ENCODE data around the gene TYW1B.
"Not testable (repeated sequence)": the region's sequence is repeated elsewhere in the genome, so short reads cannot be mapped to it uniquely, and the experiment has no call there.

Gene TYW1B

DNA sequence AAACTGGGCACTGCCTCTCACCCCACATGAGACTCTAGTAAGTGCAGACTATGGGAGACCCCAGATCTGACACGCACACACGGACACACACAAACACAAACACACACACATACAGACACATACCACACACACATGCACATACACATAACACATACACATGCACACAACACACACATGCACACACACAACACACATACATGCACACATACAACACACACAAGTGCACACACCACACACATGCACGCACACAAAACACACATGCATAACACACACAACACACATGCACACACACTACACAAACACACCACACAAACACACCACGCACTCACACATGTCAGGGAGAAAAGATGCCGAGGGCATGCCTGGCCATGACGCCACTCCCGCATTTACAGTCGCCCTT is 205.5 kb downstream of the TYW1B start:
- no peak for FAIRE-seq

GRCh38 chr7:72621761-72622187 is 206.2 kb downstream of the TYW1B start:
- FAIRE-seq = peak; percentile 97

DNA sequence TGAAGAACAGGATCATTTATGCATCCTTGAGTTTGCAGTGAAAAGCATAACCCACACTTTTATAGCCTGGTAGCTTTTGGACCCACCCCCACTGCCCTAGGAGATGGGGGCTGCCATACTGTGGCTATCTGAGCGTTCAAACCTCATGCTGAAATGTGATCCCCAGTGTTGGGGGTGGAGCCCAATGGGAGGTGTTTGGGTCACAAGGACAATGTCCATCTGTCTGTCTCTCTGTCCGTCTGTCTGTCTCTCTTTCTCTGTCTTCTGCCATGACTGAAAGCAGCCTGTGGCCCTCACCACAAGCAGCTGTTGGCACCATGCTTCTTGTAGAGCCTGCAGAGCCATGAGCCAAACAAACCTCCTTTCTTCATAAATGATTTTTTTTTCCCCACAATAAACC is 207.1 kb downstream of the TYW1B start:
- not testable (repeated sequence) for FAIRE-seq

DNA sequence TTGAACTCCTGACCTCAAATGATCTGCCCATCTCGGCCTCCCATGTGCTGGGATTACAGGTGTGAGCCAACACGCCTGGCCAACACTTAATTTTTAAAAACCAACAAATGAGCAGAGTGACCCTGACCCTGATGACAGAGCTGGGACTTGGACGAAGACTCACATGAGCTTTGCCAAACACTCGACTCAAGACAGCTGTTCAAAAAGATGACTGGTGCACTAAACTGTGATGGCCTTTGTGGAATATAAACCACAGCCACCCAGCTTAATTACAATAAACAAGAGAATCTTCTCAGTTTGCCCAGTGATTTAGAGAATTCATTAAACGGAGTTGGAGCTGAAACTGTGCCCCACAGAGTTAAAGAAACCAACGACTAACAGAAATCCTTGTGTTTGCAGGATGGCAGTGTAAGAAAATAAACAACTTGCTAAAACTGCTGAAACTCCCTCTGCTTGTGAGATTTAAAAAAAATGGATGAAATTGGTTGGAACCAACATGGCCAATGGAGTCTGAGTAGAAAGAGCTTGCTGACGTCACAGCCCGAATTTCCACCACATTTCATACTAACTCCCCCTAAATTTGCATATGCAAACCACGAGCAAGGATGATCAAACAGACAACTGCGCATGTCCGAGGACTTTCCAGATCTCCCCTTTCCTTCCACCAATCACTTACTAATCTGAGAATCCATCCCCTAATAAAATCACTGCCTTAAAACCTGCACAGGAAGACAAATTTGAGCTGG is 209.4 kb downstream of the TYW1B start:
- FAIRE-seq = not testable (repeated sequence)

- FAIRE-seq = not testable (repeated sequence)
Observed at GRCh38 chr7:72609761-72610160, 218.2 kb downstream of the TYW1B start.

DNA sequence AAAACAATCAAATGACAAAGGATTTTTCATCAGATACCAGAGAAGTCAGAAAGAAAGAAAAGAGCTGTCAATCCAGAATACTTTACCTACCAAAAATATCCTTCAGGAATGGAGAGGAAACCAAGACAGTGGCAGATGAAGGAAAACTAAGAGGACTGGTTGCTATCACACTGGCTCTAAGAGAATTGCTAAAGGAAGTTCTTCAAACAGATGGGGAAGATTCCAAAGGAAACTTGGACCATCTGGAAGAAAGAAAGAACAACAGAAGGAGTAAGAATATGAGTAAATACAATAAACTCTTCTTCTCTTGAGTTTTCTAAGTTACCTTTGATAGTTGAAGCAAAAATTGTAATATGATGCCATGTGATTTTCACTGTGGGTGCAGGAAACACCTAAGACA is 220.0 kb downstream of the TYW1B start:
- FAIRE-seq = not testable (repeated sequence)

- FAIRE-seq = not testable (repeated sequence)
Observed at GRCh38 chr7:72605863-72606431, 222.1 kb downstream of the TYW1B start.

DNA sequence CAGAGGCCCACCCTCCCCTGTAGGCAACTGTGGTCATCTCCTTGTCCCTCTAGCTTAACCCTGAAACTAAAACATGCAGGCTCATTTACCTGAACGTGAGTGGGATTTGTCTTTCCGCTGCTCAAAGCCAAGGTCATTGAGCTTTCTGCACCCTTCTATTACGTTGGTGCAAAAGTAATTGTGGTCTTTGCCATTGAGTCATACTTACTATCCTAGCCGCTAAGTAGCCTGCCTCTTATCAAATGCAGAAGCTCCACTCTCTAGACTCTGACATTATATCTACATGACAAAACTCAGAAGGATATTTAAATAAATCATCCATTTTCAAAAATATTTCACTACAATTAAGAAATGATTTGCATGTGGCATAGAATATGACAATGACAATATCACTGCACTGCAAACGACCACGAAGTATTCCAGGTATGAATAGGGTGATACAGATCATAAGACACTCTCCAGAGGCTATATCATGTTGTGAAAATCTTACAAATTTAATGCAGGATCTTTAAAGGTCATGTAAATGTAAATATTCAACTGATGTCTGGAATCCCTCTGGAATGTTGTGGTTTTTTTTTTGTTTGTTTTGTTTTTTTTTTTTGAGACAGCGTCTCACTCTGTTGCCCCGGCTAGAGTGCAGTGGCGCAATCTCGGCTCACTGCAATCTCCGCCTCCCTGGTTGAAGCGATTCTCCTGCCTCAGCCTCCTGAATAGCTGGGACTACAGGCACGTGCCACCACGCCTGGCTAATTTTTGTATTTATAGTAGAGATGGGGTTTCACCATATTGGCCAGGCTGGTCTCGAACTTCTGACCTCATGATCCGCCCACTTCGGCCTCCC is 223.0 kb downstream of the TYW1B start:
- not testable (repeated sequence) for FAIRE-seq

DNA sequence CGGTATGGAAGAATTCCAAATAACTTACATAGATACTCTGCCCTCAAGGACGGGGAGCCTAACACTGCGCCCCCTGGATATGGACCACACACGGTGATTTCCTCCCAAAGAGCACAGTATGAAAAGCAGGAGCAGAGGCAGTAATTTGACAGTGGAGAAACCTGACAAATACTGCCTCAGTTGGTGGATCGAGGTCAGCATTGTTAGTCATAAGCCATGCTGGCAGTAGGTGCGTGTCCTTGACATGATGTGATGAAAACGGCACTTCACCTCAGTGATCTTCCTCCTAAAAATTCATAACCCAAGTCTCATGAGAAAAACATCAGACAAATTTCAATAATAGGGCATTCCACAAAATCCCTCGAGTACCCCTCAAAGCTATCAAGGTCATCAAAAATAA is 224.5 kb downstream of the TYW1B start:
- FAIRE-seq = not testable (repeated sequence)

DNA sequence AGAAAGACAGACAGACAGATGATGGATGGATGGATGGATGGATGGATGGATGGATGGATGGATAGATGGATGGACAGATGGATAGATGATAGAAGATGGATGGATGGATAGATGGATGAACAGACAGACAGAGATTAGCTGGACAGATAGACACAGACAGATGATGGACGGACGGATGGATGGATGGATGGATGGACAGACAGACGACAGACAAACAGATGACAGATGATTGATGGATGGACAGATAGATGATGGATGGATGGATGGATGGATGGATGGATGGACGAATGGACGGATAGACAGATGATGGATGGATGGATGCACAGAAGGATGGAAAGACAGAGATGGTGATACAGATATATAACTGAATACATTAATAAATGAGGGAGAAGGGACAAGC is 224.9 kb downstream of the TYW1B start:
- FAIRE-seq = no peak

DNA sequence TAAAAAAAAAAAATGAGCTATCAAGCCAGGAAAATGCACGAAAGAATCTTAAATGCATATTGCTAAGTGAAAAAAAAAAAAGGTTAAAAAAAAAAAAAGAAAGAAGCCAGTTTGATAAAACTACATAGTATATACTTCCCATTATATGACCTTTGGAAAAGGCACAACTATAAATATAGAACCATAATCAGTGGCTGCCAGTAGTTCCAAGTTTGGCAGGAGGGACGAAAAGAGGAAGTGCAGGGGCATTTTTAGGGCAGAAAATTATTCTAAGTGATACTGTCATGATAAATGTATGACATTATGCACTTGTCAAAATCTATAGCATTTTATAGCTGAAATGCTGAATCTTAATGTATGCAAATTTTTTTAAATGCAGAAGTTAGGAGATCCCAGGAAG is 226.3 kb downstream of the TYW1B start:
- not testable (repeated sequence) for FAIRE-seq

GRCh38 chr7:72590023-72590422 is 238.0 kb downstream of the TYW1B start:
- FAIRE-seq = not testable (repeated sequence)

DNA sequence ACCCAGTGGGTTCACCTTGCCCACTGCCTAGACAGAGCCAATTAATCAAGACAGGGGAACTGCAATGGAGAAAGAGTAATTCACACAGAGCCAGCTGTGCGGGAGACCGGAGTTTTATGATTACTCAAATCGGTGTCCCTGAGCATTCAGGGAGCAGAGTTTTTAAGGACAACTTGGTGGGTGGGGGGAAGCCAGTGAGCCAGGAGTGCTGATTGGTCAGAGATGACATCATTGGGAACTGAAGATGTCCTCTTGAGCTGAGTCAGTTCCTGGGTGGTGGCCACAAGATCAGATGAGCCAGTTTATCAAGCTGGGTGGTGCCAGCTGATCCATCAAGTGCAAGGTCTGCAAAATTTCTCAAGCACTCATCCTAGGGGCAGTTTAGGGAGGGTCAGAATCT is 240.7 kb downstream of the TYW1B start:
- FAIRE-seq = not testable (repeated sequence)

DNA sequence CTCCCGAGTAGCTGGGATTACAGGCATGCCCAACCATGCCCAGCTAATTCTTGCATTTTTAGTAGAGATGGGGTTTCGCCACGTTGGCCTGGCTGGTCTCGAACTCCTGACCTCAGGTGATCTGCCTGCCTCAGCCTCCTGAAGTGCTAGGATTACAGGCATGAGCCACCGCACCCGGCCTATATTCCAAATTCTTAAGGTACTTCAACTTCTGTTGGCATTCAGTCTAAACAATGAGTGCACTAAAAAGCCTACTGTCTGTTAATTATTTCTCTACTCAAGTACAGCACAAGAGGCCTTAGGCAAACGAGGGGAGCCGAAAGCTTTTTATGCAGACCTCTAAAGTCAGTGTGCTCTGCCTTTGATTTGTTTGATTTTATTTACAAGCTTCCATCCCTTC is 243.4 kb downstream of the TYW1B start:
- FAIRE-seq = not testable (repeated sequence)

DNA sequence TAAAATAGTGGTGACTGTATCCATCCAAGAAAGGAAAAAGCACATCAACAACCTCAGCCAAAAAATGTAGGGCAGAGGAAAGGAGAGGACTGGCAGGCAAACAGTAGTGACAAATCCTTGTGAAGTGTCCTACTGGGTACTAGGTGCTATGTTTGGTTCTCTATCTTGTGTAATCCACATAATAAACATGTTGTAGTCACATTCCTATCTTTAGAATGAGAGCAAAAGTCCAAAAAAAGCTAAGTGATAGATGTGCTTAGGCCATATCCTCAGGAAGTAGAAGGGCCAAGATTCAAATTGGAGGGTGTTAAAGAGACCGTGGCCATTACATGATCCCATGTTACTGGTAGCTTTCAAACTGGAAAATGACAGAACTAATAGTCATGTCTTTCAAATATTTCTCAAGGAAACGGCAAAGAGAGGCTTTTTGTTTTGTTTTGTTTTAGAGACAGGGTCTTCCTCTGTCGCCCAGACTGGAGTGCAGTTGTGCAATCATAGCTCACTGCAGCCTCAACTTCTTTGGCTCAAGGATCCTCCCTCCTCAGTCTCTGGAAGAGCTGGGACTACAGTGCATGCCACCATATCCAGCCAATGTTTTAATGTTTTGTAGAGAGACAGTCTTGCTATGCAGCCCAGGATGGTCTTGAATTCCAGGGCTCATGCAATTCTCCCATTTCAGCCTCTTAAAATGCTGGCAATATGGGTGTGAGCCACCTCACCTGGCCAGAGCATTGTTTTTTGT is 244.2 kb downstream of the TYW1B start:
- FAIRE-seq = not testable (repeated sequence)

DNA sequence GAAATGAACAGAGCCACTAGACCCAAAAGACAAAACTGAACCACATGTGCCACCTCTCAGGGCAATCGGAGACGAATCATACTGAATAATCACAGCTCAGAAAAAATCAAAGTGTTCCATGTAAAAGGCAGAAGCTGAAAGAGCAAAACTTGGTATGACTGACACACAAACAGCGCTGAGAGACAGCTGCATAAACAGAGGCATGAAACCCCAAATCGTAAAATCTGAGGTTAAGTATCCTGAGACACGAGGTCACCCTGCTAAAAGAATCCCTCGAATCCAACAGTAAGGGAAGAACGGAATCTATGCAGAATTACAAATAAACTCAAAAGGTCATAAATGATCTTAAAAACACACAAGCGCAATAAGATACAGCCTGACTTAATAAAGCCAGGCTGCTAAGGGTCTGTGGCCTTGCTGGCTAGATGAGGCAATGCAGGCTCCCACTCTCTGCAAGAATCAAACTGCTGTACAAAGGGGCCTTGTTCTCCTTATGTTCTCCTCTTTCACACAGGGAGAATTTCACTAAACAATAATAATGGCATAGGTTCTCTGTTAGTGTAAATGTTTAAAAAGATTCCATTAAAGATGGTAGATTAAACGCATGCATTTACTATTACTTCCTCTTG is 247.7 kb downstream of the TYW1B start:
- not testable (repeated sequence) for FAIRE-seq

- no peak for FAIRE-seq
Observed at GRCh38 chr7:72577107-72577506, 250.9 kb downstream of the TYW1B start.

- FAIRE-seq = not testable (repeated sequence)
Observed at GRCh38 chr7:72561988-72562387, 266.0 kb downstream of the TYW1B start.

- FAIRE-seq = not testable (repeated sequence)
Observed at GRCh38 chr7:72559546-72559945, 268.5 kb downstream of the TYW1B start.

DNA sequence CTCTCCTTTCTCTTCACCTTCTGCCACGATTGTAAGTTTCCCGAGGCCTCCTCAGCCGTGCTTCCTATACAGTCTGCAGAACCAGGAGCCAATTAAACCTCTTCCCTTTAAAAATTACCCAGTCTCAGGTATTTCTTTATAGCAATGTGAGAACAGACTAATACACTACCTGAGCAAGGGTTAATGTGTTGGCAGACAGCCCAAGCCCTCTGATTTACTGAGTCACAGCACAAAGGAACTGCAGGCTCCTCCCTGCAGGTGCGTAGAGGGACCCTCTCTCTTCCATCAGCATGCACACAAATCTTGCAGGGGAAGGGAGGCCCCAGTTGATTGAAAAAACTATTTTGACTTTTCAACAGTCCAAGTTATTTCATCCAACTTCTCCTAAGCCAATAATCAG is 271.3 kb downstream of the TYW1B start:
- not testable (repeated sequence) for FAIRE-seq

DNA sequence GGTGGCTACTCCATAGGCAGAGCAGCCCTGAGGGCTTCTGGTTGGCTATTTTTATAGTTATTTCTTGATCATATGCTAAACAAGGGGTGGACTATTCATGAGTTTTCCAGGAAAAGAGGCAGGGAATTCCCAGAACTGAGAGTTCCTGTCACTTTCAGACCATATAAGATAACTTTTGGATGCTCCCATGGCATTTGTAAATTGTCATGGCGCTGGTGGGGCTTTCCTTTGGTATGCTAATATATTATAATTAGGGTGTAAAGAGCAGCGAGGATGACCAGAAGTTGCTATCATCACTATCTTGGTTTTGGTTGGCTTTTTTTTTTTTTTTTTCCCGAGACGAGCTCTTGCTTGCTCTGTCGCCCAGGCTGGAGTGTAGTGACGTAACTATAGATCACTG is 272.8 kb downstream of the TYW1B start:
- FAIRE-seq = not testable (repeated sequence)

DNA sequence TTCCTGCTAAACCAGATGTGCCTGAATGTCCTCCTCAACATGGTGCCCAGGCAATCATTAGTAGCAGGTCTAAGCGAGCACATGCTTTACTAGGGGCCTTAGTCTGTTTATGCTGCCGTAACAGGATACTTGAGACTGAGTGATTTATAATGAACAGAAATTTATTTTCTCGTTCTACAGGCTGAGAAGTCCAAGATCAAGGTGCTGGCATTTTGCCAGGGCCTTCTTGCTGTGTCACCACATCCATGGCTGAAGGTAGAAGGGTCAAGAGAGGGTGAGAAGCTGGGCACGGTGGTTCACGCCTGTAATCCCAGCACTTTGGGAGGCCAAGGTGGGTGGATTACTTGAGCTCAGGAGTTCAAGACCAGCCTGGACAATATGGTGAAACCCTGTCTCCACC is 273.6 kb downstream of the TYW1B start:
- FAIRE-seq = not testable (repeated sequence)
